HEK293T (cell line): Measurements from ENCODE around the gene FBXL16.

Source experiments
- CTCF ChIA-PET: fragments of 350-600 bp; formaldehyde crosslinking; extraction: SDS; loops from one replicate; lab custom pipeline; 2021; ENCODE audit warnings: antibody characterized with exemption, inconsistent platforms; lab: Yijun Ruan, JAX
- POLR2A ChIA-PET: fragments of 350-600 bp; formaldehyde crosslinking; extraction: SDS; loops from one replicate; lab custom pipeline; 2020; ENCODE audit warnings: antibody characterized with exemption, inconsistent platforms; lab: Yijun Ruan, JAX
- DNase-seq: peaks from one replicate; pipeline ENCODE4 v3.0.0; 2012; ENCODE audit warnings: mixed read lengths; ENCODE audit errors: extremely low spot score
- ARNT ChIP-seq: fragments of 450-650 bp; IDR thresholded peaks from 2 replicates; pipeline ENCODE4 v1.6.1; 2017; ENCODE audit warnings: mild to moderate bottlenecking
- BHLHE40 ChIP-seq: fragments of 450-650 bp; IDR thresholded peaks from 2 replicates; pipeline ENCODE4 v1.6.1; 2016; ENCODE audit warnings: mild to moderate bottlenecking, moderate library complexity, borderline replicate concordance
- CTBP1 ChIP-seq: fragments of 450-650 bp; IDR thresholded peaks from 2 replicates; pipeline ENCODE4 v1.6.1; 2016; ENCODE audit warnings: borderline replicate concordance
- ELF4 ChIP-seq: fragments of 450-650 bp; IDR thresholded peaks from 2 replicates; pipeline ENCODE4 v1.6.1; 2017; ENCODE audit warnings: antibody characterized with exemption
- FOXA1 ChIP-seq: fragments of 450-650 bp; IDR thresholded peaks from 2 replicates; pipeline ENCODE4 v1.6.1; 2016; ENCODE audit warnings: mild to moderate bottlenecking
- FOXK2 ChIP-seq: fragments of 450-650 bp; IDR thresholded peaks from 2 replicates; pipeline ENCODE4 v1.6.1; 2016; ENCODE audit warnings: mild to moderate bottlenecking
- FOXM1 ChIP-seq: fragments of 450-650 bp; IDR thresholded peaks from 2 replicates; pipeline ENCODE4 v1.6.1; 2017; ENCODE audit warnings: mild to moderate bottlenecking, borderline replicate concordance
- HDGF ChIP-seq: fragments of 450-650 bp; IDR thresholded peaks from 2 replicates; pipeline ENCODE4 v1.6.1; 2017; ENCODE audit warnings: antibody characterized with exemption, borderline replicate concordance
- L3MBTL2 ChIP-seq: fragments of 450-650 bp; conservative IDR thresholded peaks from 2 replicates; pipeline ENCODE4 v1.6.1; 2016; ENCODE audit warnings: mild to moderate bottlenecking
- LEF1 ChIP-seq: fragments of 450-650 bp; IDR thresholded peaks from 2 replicates; pipeline ENCODE4 v1.6.1; 2017; ENCODE audit warnings: mild to moderate bottlenecking, borderline replicate concordance
- NFRKB ChIP-seq: fragments of 450-650 bp; IDR thresholded peaks from 2 replicates; pipeline ENCODE4 v1.6.1; 2016; ENCODE audit warnings: mild to moderate bottlenecking, moderate library complexity
- SP1 ChIP-seq: fragments of 450-650 bp; IDR thresholded peaks from 2 replicates; pipeline ENCODE4 v1.6.1; 2017
- SUZ12 ChIP-seq: fragments of 450-650 bp; IDR thresholded peaks from 2 replicates; pipeline ENCODE4 v1.6.1; 2016; ENCODE audit warnings: mild to moderate bottlenecking
- TARDBP ChIP-seq: fragments of 450-650 bp; IDR thresholded peaks from 2 replicates; pipeline ENCODE4 v1.6.1; 2016
- ZNF384 ChIP-seq: fragments of 450-650 bp; IDR thresholded peaks from 2 replicates; pipeline ENCODE4 v1.6.1; 2016
- TF ChIP-seq, protein P1 (sequence below): fragments of 450-650 bp; IDR thresholded peaks from 2 replicates; pipeline ENCODE4 v1.6.1; 2016

The FBXL16 gene

DNA sequence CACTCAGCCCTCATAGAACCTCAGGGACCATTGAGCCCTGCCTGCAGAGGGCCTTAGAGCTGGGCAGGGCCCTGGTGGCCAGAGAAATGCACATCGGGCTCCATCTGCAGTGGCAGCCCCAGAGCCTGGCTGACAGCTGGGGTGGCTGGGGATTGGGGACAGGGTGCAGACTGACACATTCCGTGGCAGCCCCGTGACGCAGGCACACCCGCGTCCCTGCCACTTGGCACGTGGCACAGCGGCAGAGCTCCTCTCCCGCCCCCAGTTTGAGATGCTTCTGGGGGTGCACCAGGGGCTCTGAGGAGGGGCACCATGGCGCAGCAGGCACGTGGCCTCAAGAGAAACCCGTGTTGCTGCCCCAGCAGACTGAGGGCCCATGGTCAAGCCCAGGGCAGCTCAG is 2.2 kb downstream of the FBXL16 start:
- TF ChIP-seq HDGF = no peak
- no peak for TF ChIP-seq ZNF384
- TF ChIP-seq CTBP1 = no peak
- no peak for TF ChIP-seq LEF1
- no peak for TF ChIP-seq SP1
- no peak for TF ChIP-seq BHLHE40
- TF ChIP-seq TARDBP = no peak
- no peak for TF ChIP-seq FOXK2
- no peak for TF ChIP-seq SUZ12
- TF ChIP-seq, protein P1, sequence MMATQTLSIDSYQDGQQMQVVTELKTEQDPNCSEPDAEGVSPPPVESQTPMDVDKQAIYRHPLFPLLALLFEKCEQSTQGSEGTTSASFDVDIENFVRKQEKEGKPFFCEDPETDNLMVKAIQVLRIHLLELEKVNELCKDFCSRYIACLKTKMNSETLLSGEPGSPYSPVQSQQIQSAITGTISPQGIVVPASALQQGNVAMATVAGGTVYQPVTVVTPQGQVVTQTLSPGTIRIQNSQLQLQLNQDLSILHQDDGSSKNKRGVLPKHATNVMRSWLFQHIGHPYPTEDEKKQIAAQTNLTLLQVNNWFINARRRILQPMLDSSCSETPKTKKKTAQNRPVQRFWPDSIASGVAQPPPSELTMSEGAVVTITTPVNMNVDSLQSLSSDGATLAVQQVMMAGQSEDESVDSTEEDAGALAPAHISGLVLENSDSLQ = no peak
- TF ChIP-seq FOXA1 = no peak
- no peak for TF ChIP-seq FOXM1
- no peak for TF ChIP-seq L3MBTL2
- no peak for TF ChIP-seq ELF4
- no peak for TF ChIP-seq ARNT
- TF ChIP-seq NFRKB = no peak
- ChIA-PET POLR2A (interaction anchor here (1.1 to 3.8 kb wide), 3 partner anchors 13 to 82 kb away, joined by 3 to 16 read pairs (median 7); partner anchors contain the start of genes ANTKMT and WDR24), CTCF (no interaction called here)
- no peak for DNase-seq

DNA sequence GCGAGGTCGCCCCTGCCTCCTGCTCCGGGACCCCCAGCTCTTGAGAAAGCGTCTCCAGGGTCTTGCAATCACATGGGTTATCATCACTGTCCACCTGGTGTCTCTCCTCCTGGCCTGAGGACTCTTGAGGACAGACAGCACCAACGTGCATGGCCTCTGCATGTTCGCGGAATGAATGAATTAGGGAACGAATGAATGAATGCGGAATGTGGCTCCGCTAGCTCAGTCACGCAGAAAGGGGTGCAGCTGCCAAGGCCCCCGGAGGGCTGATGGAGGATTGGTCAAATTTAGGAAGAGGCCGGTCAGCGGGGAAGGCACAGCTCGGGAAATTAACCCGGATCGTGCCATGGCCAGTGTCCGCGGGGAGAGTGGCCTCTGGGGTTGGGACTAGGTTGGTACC is 3.3 kb downstream of the FBXL16 start:
- ChIA-PET CTCF (no interaction called here), POLR2A (interaction anchor here (1.1 to 3.8 kb wide), 3 partner anchors 12 to 83 kb away, joined by 3 to 16 read pairs (median 7); partner anchors contain the start of genes ANTKMT and WDR24)
- DNase-seq = no peak
- no peak for TF ChIP-seq FOXA1
- TF ChIP-seq ARNT = no peak
- TF ChIP-seq SP1 = no peak
- no peak for TF ChIP-seq NFRKB
- no peak for TF ChIP-seq ELF4
- no peak for TF ChIP-seq FOXK2

DNA sequence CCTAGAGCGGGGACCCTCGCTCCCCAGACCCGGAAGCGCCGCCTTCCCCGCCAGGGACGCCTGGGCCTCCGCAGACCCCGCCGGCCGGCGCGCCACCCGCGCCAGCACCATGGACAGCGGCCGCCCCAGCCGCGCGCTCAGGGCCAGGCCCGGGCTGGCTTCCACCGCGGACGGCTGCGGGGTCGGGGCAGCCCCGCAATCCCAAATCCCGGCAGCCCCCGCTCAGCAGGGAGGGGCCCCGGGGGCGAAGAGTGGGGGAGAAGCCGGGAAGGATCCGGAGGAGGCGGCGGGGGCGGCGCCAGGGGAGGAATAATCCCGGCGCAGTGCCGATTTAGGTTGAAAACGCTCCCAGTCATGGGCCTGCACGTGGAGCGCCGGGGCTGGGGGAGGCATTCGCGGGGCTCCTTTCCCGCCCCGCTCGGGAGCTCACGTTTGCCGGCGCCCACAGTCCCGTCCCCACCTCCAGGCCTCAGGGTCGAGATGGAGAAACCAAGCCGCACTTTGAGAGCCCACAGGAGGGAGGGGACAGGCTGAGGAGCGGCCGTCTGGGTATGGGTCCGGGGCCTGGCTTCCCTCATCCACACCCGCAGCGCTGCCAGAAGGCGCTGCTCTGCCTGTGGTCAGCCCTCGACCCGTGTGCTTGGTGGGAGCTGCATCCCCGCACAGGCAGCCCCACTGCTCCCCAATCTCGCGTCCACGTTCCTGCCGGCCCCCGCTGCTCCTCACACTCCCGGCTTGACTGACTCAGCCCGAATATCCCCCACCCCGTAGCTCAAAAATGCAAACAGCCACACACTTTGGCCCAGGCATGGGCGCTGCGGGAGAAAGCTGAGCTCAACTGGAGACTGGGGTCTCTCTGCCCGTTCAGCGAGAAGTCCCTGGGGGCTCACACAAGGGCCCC is 4.7 kb downstream of the FBXL16 start:
- TF ChIP-seq FOXM1 = no peak
- TF ChIP-seq BHLHE40 = no peak
- peak; percentile 62 for DNase-seq
- ChIA-PET POLR2A (interaction anchor here (3.8 kb wide), 1 partner anchor 11 kb away, joined by 16 read pairs; the partner anchor contains the start of gene WDR24), CTCF (interaction anchor here (1.1 kb wide), 1 partner anchor 11 kb away, joined by 3 read pairs; no protein-coding TSS in a partner anchor)

DNA sequence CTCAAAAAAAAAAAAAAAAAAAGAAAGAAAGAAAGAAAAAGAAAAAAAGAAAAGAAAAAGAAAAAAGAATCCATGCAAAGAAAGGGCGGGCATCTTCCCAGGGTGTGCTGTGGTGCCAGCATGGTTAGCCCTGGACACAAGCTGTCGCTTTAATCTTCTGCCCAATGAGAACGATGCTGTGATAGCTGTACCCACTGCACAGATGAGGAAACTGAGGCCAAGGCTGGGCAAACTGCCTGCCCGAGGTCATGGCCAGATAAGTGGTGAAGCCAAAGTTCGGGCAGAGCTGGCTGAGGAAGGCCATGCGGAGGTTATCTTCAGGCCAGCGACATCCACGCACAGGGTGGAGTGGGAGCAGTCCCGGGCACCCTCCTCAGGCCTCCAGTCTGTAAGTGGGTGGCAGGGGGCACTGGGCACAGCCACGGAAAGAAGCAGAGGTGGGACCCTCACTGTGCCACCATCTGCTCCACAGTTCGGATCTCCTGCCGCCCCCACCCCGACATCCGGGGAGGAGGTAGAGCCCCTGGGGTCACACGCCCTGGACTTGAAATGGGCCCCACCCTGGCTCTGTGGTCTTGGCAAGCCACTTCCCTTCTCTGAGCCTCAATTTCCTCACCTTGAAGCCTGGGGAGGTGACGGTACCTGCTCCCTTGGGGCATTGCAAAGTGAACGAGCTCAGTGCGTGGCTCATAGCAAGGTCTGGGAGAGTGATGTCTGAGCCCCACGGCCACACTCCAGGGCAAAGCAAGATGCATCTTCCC is 6.5 kb downstream of the FBXL16 start:
- TF ChIP-seq BHLHE40 (no peak), FOXK2 (no peak), ARNT (no peak), SP1 (no peak), SUZ12 (no peak), FOXM1 (no peak)
- DNase-seq = no peak
- CTCF ChIA-PET = no interaction called here
- POLR2A ChIA-PET = interaction anchor here (1.6 kb wide), 1 partner anchor 9 kb away, joined by 8 read pairs; the partner anchor contains the start of gene WDR24

DNA sequence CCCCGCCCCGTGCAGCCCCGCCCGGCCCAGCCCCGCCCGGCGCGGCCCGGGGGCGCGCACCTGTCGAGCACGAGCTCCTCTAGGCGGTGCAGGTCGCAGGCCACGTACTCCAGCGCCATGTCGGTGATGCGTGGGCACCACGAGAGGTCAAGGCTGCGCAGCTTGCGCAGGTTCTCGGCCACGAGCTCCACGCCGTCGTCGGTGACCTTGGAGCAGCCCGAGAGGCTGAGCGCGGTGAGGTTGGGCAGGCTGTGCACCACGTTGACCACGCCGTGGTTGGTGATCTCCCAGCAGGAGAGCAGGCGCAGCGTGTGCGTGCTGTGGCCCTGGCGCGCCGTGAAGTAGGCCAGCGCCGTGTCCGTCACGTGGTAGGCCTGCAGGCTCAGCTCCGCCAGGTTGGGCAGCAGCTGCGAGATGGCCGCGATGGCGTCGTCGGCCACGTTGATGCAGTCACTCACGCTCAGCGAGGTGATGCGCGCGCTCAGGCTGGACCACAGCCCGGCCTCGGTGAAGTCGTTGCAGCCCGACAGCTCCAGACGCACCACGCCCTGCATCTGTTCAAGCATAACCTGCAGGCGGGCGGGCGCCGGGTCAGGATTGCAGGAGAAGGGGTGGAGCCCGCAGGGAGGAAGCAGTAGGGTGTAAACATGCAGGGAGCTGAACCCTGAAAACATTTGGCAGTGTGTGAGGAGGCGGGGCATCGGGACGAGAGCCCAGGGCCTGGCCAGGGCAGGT is 10.1 kb downstream of the FBXL16 start:
- TF ChIP-seq HDGF (no peak), FOXM1 (no peak)
- ChIA-PET POLR2A (interaction anchor here (1.0 to 1.4 kb wide), 3 partner anchors 24 to 26 kb away, joined by 3 read pairs; partner anchors contain the start of gene ANTKMT), CTCF (interaction anchor here (1.0 kb wide), 1 partner anchor 10 kb away, joined by 3 read pairs; the partner anchor contains the start of gene FBXL16)
- DNase-seq = no peak

DNA sequence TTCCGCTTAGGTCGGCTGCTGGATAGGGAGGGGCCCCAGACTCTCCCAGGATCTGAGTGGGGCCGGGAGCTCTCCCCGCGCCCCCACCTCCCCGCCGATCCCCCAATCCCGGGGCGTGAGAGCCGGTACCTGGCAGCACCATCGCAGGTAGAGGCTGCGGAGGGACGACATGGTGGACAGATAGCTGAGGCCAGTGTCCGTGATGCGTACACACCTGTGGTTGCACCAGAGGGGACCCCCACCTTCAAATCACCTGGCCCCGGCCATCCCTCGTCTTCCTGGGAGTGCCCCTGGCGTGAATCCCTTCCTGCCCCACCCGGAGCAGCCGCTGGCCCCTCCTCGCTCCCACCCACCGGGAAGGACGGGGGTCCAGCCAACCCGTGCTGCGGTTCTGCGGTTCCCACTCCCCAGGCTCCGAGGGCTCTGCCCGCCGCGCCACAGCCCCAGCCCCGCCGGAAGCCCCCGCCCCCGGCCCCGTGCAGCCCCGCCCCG is 10.7 kb downstream of the FBXL16 start:
- DNase-seq = peak; percentile 39
- POLR2A ChIA-PET = interaction anchor here (1.0 to 1.4 kb wide), 3 partner anchors 24 to 26 kb away, joined by 3 read pairs; partner anchors contain the start of gene ANTKMT
- CTCF ChIA-PET = no interaction called here
- TF ChIP-seq CTBP1 = no peak
- TF ChIP-seq BHLHE40 = no peak
- no peak for TF ChIP-seq FOXK2
- TF ChIP-seq ZNF384 = no peak
- no peak for TF ChIP-seq SP1
- TF ChIP-seq TARDBP = no peak
- no peak for TF ChIP-seq FOXA1
- TF ChIP-seq L3MBTL2 = no peak
- no peak for TF ChIP-seq ARNT
- no peak for TF ChIP-seq HDGF
- TF ChIP-seq LEF1 = no peak
- no peak for TF ChIP-seq NFRKB
- no peak for TF ChIP-seq SUZ12
